Stimulated activated naive B cell treated with anti-CD40 and anti-IgM and Interleukin-4, amounts not matched to agents 10 μg/mL and 1 μg/mL and 100 μg/mL, for 72 hours (primary cell): Measurements from ENCODE around the gene PRDM2.
"Not testable (repeated sequence)": the region's sequence is repeated elsewhere in the genome, so short reads cannot be mapped to it uniquely, and the experiment has no call there.

Experiments used
- ATAC-seq, 2 donors: fragments of 150-1000 bp; cut with Tn5 transposase; replicated peaks; 2 replicates each; pipeline ENCODE4 v1.10.0; 2021; ENCODE audit warnings: moderate library complexity in 1 of 2
- DNase-seq: peaks from one replicate; pipeline ENCODE4 v3.0.0; 2021
- H3K27ac Mint-ChIP-seq: one replicate; pipeline ENCODE4 v1.8.0; 2022; ENCODE audit warnings: mild to moderate bottlenecking, mixed read lengths
- H3K27me3 Mint-ChIP-seq, 2 donors: one replicate each; pipeline ENCODE4 v1.8.0; 2022; ENCODE audit warnings: mixed read lengths in 2 of 2
- H3K36me3 Mint-ChIP-seq, 2 donors: one replicate each; pipeline ENCODE4 v1.8.0; 2022; ENCODE audit warnings: mixed read lengths in 2 of 2, mild to moderate bottlenecking in 1 of 2
- H3K4me1 Mint-ChIP-seq, 2 donors: one replicate each; pipeline ENCODE4 v1.8.0; 2022; ENCODE audit warnings: mixed read lengths in 2 of 2, mild to moderate bottlenecking in 1 of 2
- H3K4me3 Mint-ChIP-seq, 2 donors: one replicate each; pipeline ENCODE4 v1.8.0; 2022; ENCODE audit warnings: mild to moderate bottlenecking in 2 of 2, mixed read lengths in 2 of 2, moderate library complexity in 1 of 2
- H3K9me3 Mint-ChIP-seq, 2 donors: one replicate each; pipeline ENCODE4 v1.8.0; 2022; ENCODE audit warnings: mixed read lengths in 2 of 2, mild to moderate bottlenecking in 1 of 2

The PRDM2 gene

DNA sequence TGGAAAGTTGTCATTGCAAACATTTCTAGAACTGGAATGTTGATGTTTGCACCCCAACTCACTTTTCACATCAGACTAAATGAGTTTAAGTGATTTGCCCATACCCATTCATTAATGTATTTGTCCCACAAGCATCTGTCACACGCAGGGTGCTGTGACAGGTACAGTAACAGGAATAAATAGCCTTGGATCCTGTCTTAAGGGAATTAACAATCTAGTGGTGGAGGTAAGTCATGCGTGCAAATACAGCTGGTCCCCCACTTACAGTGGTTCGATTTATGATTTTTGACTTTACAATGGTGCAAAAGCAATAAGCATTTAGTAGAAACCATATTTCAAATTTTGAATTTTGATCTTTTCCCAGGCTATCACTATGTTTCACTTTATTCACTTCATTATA, 17.5 kb upstream of the PRDM2 start:
- Mint-ChIP-seq H3K9me3 (no peaks in the 10 kb centered on the region), H3K27ac (no peak overlapping the region), H3K4me1 (peaks cover 0 to 4% of the 10 kb centered on the region in 2 donors), H3K36me3 (no peaks in the 10 kb centered on the region), H3K4me3 (no peak overlapping the region), H3K27me3 (no peaks in the 10 kb centered on the region)
- DNase-seq: no peak
- ATAC-seq: no peak

DNA sequence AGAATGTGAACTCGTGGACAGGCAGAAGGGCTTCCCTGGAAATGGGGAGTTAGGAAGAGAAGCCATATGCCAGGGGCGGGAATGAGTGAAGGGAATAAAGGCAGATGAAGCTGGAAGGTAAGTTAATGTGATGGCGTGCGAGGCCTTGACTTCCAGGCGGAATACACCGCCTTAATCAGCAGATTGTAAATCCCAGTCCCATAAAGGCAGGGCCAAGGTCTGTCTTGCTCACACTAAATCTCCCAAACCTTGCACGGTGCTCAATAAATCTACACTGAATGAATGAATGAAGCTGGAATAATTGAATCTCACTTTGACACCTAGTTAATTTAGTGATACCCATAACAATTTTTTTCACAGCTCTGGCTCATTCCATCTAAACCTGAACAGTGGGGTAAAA, 16.8 kb upstream of the PRDM2 start:
- Mint-ChIP-seq H3K27ac (no peak overlapping the region), H3K27me3 (no peaks in the 10 kb centered on the region), H3K4me3 (no peak overlapping the region), H3K9me3 (no peaks in the 10 kb centered on the region), H3K36me3 (no peaks in the 10 kb centered on the region), H3K4me1 (peaks cover 0 to 4% of the 10 kb centered on the region in 2 donors)
- DNase-seq (no peak), ATAC-seq (no peak)

DNA sequence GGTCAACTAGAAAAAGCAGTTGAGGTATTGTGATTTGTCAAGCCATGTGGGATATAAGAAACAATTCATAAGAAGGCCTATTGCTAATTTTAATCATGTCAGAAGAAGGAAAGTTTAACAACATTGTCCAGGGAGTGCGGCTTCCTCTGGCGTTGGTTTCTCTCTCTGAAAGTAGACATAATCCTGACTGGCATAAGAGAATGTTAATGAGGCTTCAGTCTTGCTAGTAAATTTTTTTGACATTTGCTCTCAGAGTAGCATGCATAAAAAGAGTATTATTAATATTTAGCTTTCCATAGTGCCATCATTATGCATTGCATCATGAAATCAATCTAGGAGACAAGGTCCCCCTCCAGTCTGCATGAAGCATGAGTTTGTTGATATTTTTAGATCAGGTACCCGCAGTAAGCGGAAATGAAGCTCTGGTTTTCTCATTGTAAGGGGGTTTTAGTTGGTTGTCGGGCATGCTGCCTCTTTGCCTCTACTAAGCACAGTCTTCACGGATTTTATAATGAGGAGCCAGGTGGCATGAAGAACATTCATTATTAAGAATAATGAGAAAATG, 12.8 kb upstream of the PRDM2 start:
- H3K4me1 Mint-ChIP-seq: no peaks in the 10 kb centered on the region
- ATAC-seq: no peak
- DNase-seq: no peak
- H3K27me3 Mint-ChIP-seq: peaks cover 0 to 7% of the 10 kb centered on the region in 2 donors
- no peak overlapping the region for H3K4me3 Mint-ChIP-seq
- H3K36me3 Mint-ChIP-seq: peaks cover 0 to 2% of the 10 kb centered on the region in 2 donors
- no peak overlapping the region for H3K27ac Mint-ChIP-seq
- H3K9me3 Mint-ChIP-seq: peaks cover 6 to 7% of the 10 kb centered on the region in 2 donors

DNA sequence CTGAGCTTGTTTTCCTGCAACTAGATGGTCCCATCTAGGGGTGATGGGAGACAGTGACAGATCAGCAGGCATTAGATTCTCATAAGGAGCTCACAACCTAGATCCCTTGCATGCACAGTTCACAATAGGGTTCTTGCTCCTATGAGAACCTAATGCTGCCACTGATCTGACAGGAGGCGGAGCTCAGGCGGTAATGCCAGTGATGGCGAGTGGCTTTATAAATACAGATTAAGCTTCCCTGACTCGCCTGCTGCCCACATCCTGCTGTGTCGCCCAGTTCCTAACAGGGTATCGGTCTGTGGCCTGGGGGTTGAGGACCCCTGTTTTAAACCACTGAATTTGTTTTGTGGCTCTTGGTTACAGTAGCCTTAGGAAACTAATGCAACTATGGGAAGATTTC, 6.9 kb upstream of the PRDM2 start:
- H3K36me3 Mint-ChIP-seq, H3K27ac Mint-ChIP-seq, DNase-seq, H3K4me1 Mint-ChIP-seq, ATAC-seq, H3K9me3 Mint-ChIP-seq, H3K4me3 Mint-ChIP-seq, H3K27me3 Mint-ChIP-seq: not testable (repeated sequence)

DNA sequence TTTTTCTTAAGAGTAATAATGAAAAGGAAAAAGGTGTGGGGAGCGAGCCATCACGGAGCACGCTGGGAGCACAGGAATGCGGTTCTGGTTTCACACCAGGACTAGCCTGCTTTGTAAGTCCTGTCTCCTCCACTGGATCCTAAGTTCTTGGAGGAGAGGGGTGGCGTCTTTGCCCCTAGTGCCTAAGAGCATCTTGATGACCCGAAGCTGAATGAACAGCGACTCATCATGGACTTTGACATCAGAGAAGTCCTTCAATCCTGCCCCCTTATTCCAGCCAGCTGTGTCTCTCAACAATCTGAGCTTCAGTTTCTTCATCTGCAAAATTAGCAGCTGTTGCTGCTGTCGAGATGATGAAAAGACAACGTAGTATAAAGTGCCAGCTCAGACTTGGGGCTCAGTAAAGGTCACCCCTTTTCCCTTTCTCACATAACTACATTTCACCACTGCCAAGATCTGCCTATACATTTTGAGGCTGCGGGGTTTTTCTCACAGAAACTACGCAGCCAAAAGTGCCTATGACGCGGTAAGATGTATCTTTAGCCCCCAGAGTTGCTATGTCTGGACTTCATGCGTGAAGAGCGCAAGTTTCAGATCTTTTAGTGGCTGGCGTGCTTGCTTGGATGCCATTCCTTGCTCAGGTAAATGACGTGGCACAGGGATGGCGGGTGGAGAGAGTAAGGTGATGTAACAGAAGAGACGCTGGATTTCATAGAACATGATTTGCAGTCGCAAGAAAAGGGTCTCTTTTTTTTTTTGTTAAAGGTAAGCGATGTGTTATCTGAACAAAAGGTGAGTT, 4.9 kb upstream of the PRDM2 start:
- peaks cover 2 to 3% of the 10 kb centered on the region in 2 donors for H3K9me3 Mint-ChIP-seq
- H3K27me3 Mint-ChIP-seq: peaks cover 0 to 7% of the 10 kb centered on the region in 2 donors
- H3K4me3 Mint-ChIP-seq: no peak overlapping the region
- no peak for DNase-seq
- no peak overlapping the region for H3K27ac Mint-ChIP-seq
- H3K4me1 Mint-ChIP-seq: peaks cover 6 to 7% of the 10 kb centered on the region in 2 donors
- peaks cover 4 to 5% of the 10 kb centered on the region in 2 donors for H3K36me3 Mint-ChIP-seq
- ATAC-seq: no peak

DNA sequence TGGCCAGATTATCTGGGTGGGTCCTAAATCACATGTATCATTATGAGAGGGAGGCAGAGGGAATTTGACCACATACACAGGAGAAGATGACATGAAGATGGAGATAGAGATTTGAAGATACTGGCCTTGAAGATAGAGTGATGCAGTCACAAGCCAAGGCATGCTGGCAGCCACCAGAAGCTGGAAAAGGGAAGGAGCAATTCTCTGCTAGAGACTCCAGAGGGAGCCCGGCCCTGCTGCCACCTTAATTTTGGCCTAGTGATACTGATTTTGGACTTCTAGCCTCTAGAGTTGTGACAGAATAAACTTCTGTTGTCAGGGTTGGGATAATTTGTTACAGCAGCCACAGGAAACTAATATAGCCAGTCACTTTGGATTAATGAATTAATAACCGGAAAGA, 2.2 kb upstream of the PRDM2 start:
- DNase-seq: no peak
- Mint-ChIP-seq H3K4me1 (peaks cover 10 to 27% of the 10 kb centered on the region in 2 donors), H3K27ac (no peak overlapping the region), H3K9me3 (peaks cover 0 to 2% of the 10 kb centered on the region in 2 donors), H3K36me3 (peaks cover 8 to 13% of the 10 kb centered on the region in 2 donors), H3K27me3 (no peaks in the 10 kb centered on the region), H3K4me3 (no peak overlapping the region)
- ATAC-seq: no peak

DNA sequence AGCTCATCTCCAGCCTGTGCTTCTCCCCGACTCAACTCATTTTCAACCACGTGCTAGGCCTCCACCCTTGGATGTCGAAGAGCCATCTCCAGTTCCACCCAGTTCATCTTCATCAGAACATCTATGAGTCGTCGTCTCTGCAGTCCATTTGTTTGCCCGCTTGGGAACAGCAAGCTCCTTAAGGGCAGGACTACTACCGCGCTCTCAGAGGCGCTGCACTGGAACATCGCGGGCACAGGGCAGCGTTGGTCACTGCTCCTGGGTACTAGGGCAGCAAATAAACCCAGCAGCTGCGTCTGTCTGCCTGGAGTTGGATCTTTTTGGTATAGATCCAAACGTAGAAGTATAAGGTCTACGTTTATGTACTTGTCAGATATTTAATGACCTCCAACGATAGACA, 478 bp upstream of the PRDM2 start:
- ATAC-seq: no peak
- H3K36me3 Mint-ChIP-seq: peaks cover 11 to 18% of the 10 kb centered on the region in 2 donors
- H3K4me1 Mint-ChIP-seq: peaks cover 20 to 39% of the 10 kb centered on the region in 2 donors
- H3K27me3 Mint-ChIP-seq: no peaks in the 10 kb centered on the region
- H3K4me3 Mint-ChIP-seq: peak overlapping the region; percentile 85 to 97
- H3K27ac Mint-ChIP-seq: peak overlapping the region; percentile 95
- no peak for DNase-seq
- H3K9me3 Mint-ChIP-seq: peaks cover 0 to 2% of the 10 kb centered on the region in 2 donors

DNA sequence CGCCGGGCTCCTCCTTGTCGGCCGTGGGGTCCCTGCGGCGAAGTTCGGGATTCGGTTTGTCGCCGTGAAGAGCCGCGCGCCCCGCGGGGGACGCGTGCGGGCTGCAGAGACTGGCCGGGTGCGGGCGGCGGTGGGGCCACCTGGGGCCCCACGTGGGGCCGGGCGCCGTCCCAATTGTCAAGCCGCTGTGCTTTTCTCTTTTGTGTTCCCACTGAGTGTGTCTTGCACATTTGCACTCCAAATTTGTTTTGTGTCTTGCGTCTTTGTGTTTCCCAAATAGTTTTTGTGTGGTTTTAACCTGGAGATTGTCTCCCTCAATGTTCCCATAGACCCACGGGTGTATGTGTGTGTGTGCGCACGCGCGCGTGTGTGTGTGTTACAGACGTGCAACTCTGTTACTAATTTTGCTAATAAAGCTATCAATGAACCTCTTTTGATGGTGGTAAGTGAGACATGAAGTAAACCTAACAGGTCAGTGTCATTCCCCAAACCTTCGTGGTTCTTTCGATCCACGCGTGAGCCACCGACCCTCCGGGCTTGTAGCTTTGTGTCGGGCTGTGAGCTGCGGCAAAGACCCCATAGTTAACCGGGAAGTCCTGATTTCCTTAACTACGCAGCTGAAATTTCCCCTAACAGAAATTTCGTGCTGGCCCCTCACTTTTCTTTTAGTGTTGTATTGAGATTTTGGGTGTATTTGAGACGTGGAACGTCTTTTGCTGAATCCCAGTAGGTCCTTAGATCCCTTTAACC, 708 bp downstream of the PRDM2 start:
- H3K4me1 Mint-ChIP-seq: peaks cover 27 to 51% of the 10 kb centered on the region in 2 donors

DNA sequence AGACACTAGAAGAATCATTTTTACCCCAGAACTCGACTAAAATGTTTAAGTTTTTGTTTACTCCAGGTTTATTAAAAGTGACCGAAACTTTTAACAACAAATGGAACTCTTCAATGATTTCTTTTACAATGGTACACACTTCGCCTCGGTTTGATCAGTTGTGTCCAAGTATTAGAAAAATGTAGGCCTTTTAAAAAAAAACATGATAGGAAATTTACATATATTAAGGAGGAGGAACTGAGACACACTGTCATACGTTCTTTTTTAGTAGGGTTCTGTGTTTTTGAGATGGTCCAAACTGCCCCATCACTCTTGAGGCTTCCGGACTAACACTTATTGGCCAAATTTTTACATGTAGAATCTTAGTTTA, 1.3 kb downstream of the PRDM2 start:
- peaks cover 4 to 5% of the 10 kb centered on the region in 2 donors for H3K9me3 Mint-ChIP-seq
- H3K36me3 Mint-ChIP-seq: peaks cover 22 to 32% of the 10 kb centered on the region in 2 donors
- H3K4me3 Mint-ChIP-seq: peak overlapping the region; percentile 96 to 97
- DNase-seq (peak; percentile 40), ATAC-seq (peak; percentile 62 to 68)
- peaks cover 31 to 57% of the 10 kb centered on the region in 2 donors for H3K4me1 Mint-ChIP-seq
- H3K27me3 Mint-ChIP-seq: no peaks in the 10 kb centered on the region
- H3K27ac Mint-ChIP-seq: peak overlapping the region; percentile 100

More for the DNA sequence above, 708 bp downstream of the PRDM2 start:
- peak; percentile 42 to 54 for ATAC-seq
- peak overlapping the region; percentile 96 to 97 for H3K4me3 Mint-ChIP-seq
- H3K27me3 Mint-ChIP-seq: no peaks in the 10 kb centered on the region
- peak overlapping the region; percentile 100 for H3K27ac Mint-ChIP-seq
- peaks cover 18 to 27% of the 10 kb centered on the region in 2 donors for H3K36me3 Mint-ChIP-seq
- H3K9me3 Mint-ChIP-seq: peaks cover 0 to 4% of the 10 kb centered on the region in 2 donors
- DNase-seq: peak; percentile 61

DNA sequence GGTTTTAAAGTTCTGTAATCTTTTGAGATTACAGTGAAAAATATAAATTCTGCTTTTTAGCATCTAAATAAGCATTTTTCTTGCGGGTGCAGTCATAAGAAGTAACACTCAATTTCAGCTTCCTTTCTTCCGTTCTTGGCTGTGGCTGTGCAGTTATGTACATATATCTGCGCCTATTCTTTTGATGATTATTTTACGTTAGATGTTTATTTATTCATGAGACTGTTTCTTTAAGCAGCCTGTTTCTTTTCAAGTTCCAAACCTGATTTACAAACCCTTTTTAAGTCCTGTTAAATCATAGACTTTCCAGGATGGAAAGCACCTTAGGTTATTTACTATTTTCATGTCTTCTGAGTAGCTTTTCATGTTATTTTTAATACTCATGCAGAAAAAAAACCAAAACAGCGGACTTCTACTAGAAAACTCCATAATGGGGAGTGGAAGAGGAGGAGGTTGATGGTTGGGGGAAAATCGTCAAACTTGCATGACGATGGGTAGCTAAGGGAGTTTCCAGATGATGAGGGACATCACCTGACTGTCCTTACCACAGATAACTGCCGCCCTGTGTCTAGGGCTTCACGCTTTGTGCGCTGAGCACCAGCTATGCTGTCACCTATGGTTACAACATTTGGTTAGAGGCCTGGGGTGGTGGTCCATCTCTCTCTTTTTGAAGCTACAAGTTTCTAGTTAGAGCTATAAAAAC, 2.6 kb downstream of the PRDM2 start:
- Mint-ChIP-seq H3K4me3 (peak overlapping the region; percentile 96 to 97), H3K27ac (peak overlapping the region; percentile 97), H3K36me3 (peaks cover 24 to 34% of the 10 kb centered on the region in 2 donors), H3K4me1 (peaks cover 32 to 61% of the 10 kb centered on the region in 2 donors), H3K9me3 (peaks cover 5% of the 10 kb centered on the region in 2 donors), H3K27me3 (no peaks in the 10 kb centered on the region)
- peak; percentile 83 to 87 for ATAC-seq
- peak; percentile 83 for DNase-seq

DNA sequence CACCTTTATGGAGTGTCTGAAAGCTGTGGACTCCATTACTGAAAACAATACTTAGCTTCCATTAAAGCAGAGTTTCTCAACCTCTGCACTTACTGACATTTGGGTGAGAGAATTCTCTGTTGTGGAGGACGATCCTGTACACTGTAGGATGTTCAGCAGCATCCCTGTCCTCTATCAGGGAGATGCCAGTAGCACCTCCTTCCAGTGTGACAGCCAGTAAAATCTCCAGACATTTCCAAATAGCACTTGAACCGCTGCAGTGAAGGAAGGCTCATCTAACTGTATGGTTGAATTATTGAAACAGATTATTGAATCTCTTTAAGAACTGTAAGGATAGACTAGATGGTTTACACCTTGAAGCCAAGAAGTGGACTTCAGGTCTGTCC, 3.1 kb downstream of the PRDM2 start:
- ATAC-seq: no peak
- H3K4me3 Mint-ChIP-seq: peak overlapping the region; percentile 96 to 97
- H3K4me1 Mint-ChIP-seq: peaks cover 32 to 66% of the 10 kb centered on the region in 2 donors
- H3K27ac Mint-ChIP-seq: peak overlapping the region; percentile 97
- peaks cover 24 to 34% of the 10 kb centered on the region in 2 donors for H3K36me3 Mint-ChIP-seq
- no peaks in the 10 kb centered on the region for H3K27me3 Mint-ChIP-seq
- DNase-seq: no peak
- H3K9me3 Mint-ChIP-seq: peaks cover 5% of the 10 kb centered on the region in 2 donors

DNA sequence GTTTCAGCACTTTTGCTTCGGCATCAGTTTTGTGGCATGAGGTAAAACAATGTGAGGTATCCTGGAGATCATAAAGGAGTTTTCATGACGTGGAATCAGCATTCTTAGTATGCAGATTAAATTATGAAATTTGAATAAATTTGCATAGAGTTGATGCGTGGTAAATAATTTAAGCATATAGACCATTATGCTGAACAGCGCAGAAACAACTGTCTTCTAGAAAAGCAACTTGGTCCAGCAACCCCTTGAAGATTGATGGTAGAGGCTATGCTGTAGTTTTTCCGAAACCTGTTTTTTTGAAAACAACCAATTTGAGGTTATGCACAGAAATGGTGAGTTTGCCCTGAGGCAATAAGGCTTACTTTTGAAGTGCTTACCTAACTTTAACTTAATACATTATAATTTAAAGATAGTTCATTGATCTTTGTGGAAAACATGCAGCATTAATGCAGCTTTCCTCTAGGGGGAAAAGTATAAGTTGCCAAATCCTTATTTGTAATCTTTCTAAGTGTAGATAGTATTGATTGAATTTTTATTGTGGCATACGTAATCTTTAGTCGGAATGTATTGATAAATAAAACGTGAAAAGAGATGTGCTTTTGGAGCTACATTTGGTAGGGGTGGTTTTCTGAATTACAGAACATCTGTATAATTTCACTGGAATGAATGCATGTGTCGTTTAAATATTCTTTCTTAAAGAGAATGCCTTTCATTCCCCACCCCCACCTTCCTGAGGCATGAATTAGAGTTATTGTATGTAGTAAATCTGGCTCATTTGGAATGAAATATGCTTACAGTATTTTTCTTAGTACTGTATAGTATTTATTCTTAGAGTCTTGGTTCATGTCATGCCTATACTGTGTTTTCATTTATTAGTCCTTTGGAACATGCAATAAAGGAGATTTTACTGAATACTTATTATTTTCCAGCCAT, 3.8 kb downstream of the PRDM2 start:
- Mint-ChIP-seq H3K4me3 (peak overlapping the region; percentile 96 to 97), H3K9me3 (peaks cover 5% of the 10 kb centered on the region in 2 donors), H3K27ac (peak overlapping the region; percentile 97), H3K27me3 (no peaks in the 10 kb centered on the region), H3K4me1 (peaks cover 37 to 73% of the 10 kb centered on the region in 2 donors), H3K36me3 (peaks cover 25 to 38% of the 10 kb centered on the region in 2 donors)
- ATAC-seq: no peak
- DNase-seq: no peak

DNA sequence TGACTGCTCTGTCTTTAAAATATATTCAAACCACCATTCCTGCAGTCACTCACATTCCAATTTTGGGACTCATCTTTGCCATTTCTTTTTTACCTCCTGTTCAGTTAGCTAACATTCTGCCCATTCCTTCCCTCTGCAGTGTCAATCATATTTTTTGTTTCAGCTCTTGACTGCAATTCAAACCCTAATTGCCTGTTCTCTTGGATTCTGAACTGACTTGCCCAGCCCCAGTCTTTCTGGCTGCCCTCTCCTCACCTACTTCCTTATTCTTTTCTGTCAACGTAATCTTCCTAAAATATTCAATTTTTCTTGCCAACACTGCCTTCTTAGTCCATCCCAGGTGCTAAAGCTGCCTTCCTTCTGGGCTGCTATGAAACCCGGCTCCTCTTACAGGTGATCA, 6.1 kb downstream of the PRDM2 start:
- no peaks in the 10 kb centered on the region for H3K27me3 Mint-ChIP-seq
- H3K4me1 Mint-ChIP-seq: peaks cover 37 to 77% of the 10 kb centered on the region in 2 donors
- peaks cover 4 to 5% of the 10 kb centered on the region in 2 donors for H3K9me3 Mint-ChIP-seq
- peaks cover 19 to 31% of the 10 kb centered on the region in 2 donors for H3K36me3 Mint-ChIP-seq
- DNase-seq (no peak), ATAC-seq (no peak)
- H3K4me3 Mint-ChIP-seq: peak overlapping the region; percentile 3 to 47
- H3K27ac Mint-ChIP-seq: peak overlapping the region; percentile 90
